ENCODE results near the gene CATSPER4.

Gene CATSPER4

GRCh38 chr1:26163684-26164035, 26.7 kb upstream of the CATSPER4 start:
- Histone ChIP-seq H3K4me1 (ENCODE audit: low read length) (peaks cover 10% of the 10 kb centered on the region), H3K4me3 (ENCODE audit: low read length) (peak overlapping the region; percentile 63), H3K27ac (ENCODE audit: low read length) (no peak overlapping the region), H4K20me1 (ENCODE audit: insufficient read depth, low read length) (no peaks in the 10 kb centered on the region), H3K27me3 (replicated peaks; ENCODE audit: insufficient read depth, low read length) (peaks cover 27% of the 10 kb centered on the region), H3K9me2 (replicated peaks; ENCODE audit: insufficient read depth, low read length) (no peaks in the 10 kb centered on the region), H3K36me3 (replicated peaks; ENCODE audit: insufficient read depth, low read length) (no peaks in the 10 kb centered on the region), H3K9ac (ENCODE audit: low read length) (peak overlapping the region; percentile 12; the same call in 1 of the 2 replicates), H3F3A (ENCODE audit: insufficient read depth, low read length) (no peaks in the 10 kb centered on the region), H3K4me2 (ENCODE audit: low read depth, low read length) (peak overlapping the region; percentile 98), H2AFZ (ENCODE audit: low read length) (peak overlapping the region; percentile 84), H3K79me2 (ENCODE audit: low read length) (no peaks in the 10 kb centered on the region), H3K9me3 (replicated peaks; ENCODE audit: insufficient read depth, low read length) (no peaks in the 10 kb centered on the region)
- TF ChIP-seq EZH2phosphoT487 (IDR thresholded peaks at IDR 0.05; ENCODE audit: low read length) (no peak), EZH2 (optimal IDR thresholded peaks at IDR 0.05; ENCODE audit: low read depth, low read length) (no peak), CTCF (IDR thresholded peaks at IDR 0.05; ENCODE audit: low read length) (no peak)
- DNase-seq, result no peak

GRCh38 chr1:26164036-26164860, 26.2 kb upstream of the CATSPER4 start:
- Histone ChIP-seq H3K4me1 (ENCODE audit: low read length) (peaks cover 10% of the 10 kb centered on the region), H3K36me3 (replicated peaks; ENCODE audit: insufficient read depth, low read length) (no peaks in the 10 kb centered on the region), H3K9me3 (replicated peaks; ENCODE audit: insufficient read depth, low read length) (no peaks in the 10 kb centered on the region), H3K27me3 (replicated peaks; ENCODE audit: insufficient read depth, low read length) (peaks cover 27% of the 10 kb centered on the region), H3K79me2 (ENCODE audit: low read length) (no peaks in the 10 kb centered on the region), H3K4me2 (ENCODE audit: low read depth, low read length) (peak overlapping the region; percentile 98), H3K4me3 (ENCODE audit: low read length) (peak overlapping the region; percentile 63), H4K20me1 (ENCODE audit: insufficient read depth, low read length) (no peaks in the 10 kb centered on the region), H3K9me2 (replicated peaks; ENCODE audit: insufficient read depth, low read length) (no peaks in the 10 kb centered on the region), H2AFZ (ENCODE audit: low read length) (peak overlapping the region; percentile 84), H3K9ac (ENCODE audit: low read length) (peak overlapping the region; percentile 12; the same call in 1 of the 2 replicates), H3F3A (ENCODE audit: insufficient read depth, low read length) (no peaks in the 10 kb centered on the region), H3K27ac (ENCODE audit: low read length) (no peak overlapping the region)
- DNase-seq, result peak; percentile 48
- TF ChIP-seq EZH2 (optimal IDR thresholded peaks at IDR 0.05; ENCODE audit: low read depth, low read length) (no peak), CTCF (IDR thresholded peaks at IDR 0.05; ENCODE audit: low read length) (peak; percentile 48), EZH2phosphoT487 (IDR thresholded peaks at IDR 0.05; ENCODE audit: low read length) (no peak)

GRCh38 chr1:26164861-26165842, 25.2 kb upstream of the CATSPER4 start:
- Histone ChIP-seq H3K4me1 (ENCODE audit: low read length) (peaks cover 10% of the 10 kb centered on the region), H3K27ac (ENCODE audit: low read length) (no peak overlapping the region), H3K79me2 (ENCODE audit: low read length) (peaks cover 4% of the 10 kb centered on the region), H3F3A (ENCODE audit: insufficient read depth, low read length) (no peaks in the 10 kb centered on the region), H4K20me1 (ENCODE audit: insufficient read depth, low read length) (no peaks in the 10 kb centered on the region), H3K4me2 (ENCODE audit: low read depth, low read length) (peak overlapping the region; percentile 98; the same call in 1 of the 2 replicates), H3K9me2 (replicated peaks; ENCODE audit: insufficient read depth, low read length) (no peaks in the 10 kb centered on the region), H3K4me3 (ENCODE audit: low read length) (no peak overlapping the region), H3K9me3 (replicated peaks; ENCODE audit: insufficient read depth, low read length) (no peaks in the 10 kb centered on the region), H3K36me3 (replicated peaks; ENCODE audit: insufficient read depth, low read length) (no peaks in the 10 kb centered on the region), H2AFZ (ENCODE audit: low read length) (no peak overlapping the region; the same call in 1 of the 2 replicates), H3K9ac (ENCODE audit: low read length) (no peak overlapping the region), H3K27me3 (replicated peaks; ENCODE audit: insufficient read depth, low read length) (peaks cover 27% of the 10 kb centered on the region)
- TF ChIP-seq EZH2 (optimal IDR thresholded peaks at IDR 0.05; ENCODE audit: low read depth, low read length), result no peak
- no peak for TF ChIP-seq EZH2phosphoT487 (IDR thresholded peaks at IDR 0.05; ENCODE audit: low read length)
- no peak for TF ChIP-seq CTCF (IDR thresholded peaks at IDR 0.05; ENCODE audit: low read length)
- no peak for DNase-seq
